ENCODE measurements around the gene SIGLEC12.
"Not testable (repeated sequence)": the region's sequence is repeated elsewhere in the genome, so short reads cannot be mapped to it uniquely, and the experiment has no call there.

SIGLEC12 gene

GRCh38 chr19:51457351-51458013 lies 44.1 kb downstream of the SIGLEC12 start:
- no peak for DNase-seq

- DNase-seq: no peak
Observed at GRCh38 chr19:51456541-51457290, 44.9 kb downstream of the SIGLEC12 start.

- DNase-seq: no peak
Observed at GRCh38 chr19:51450730-51451307, 50.8 kb downstream of the SIGLEC12 start.

- no peak for DNase-seq
Observed at GRCh38 chr19:51448411-51449016, 53.1 kb downstream of the SIGLEC12 start.

- DNase-seq: no peak
Observed at GRCh38 chr19:51448011-51448410, 53.6 kb downstream of the SIGLEC12 start.

- not testable (repeated sequence) for DNase-seq
Observed at GRCh38 chr19:51447510-51447909, 54.1 kb downstream of the SIGLEC12 start.

GRCh38 chr19:51441410-51442390 lies 59.9 kb downstream of the SIGLEC12 start:
- DNase-seq: peak; percentile 77
